Sigmoid colon (tissue), 4 donors: ENCODE data around the gene POLR3E.

Experiments used
- CTCF ChIP-seq, 4 experiments: fragments of 450-650 bp in 3 of 4; fragments of 200-600 bp in 1 of 4; IDR thresholded peaks; one replicate each; pipeline ENCODE4 v1.5.1; 2016 to 2019; ENCODE audit warnings: antibody characterized with exemption in 4 of 4, mild to moderate bottlenecking in 3 of 4, moderate library complexity in 2 of 4
- POLR2A ChIP-seq, 2 donors: fragments of 450-650 bp; IDR thresholded peaks; one replicate each; pipeline ENCODE4 v1.6.1; 2016; ENCODE audit warnings: antibody characterized with exemption in 2 of 2, mild to moderate bottlenecking in 2 of 2, moderate library complexity in 2 of 2
- POLR2AphosphoS5 ChIP-seq, 4 donors: sonication (generic); formaldehyde crosslinking; IDR thresholded peaks; one replicate each; pipeline ENCODE4 v1.6.1; 2017; ENCODE audit warnings: antibody characterized with exemption in 4 of 4

- no peak for TF ChIP-seq CTCF (IDR thresholded peaks at IDR 0.05)
- TF ChIP-seq POLR2A (IDR thresholded peaks at IDR 0.05): no peak
- TF ChIP-seq POLR2AphosphoS5 (IDR thresholded peaks at IDR 0.05): no peak
These were observed 7.2 kb downstream of the POLR3E start for GRCh38 chr16:22304411-22304810.
